ENCODE data around the gene RGPD3.
"Not testable (repeated sequence)": the region's sequence is repeated elsewhere in the genome, so short reads cannot be mapped to it uniquely, and the experiment has no call there.

DNA sequence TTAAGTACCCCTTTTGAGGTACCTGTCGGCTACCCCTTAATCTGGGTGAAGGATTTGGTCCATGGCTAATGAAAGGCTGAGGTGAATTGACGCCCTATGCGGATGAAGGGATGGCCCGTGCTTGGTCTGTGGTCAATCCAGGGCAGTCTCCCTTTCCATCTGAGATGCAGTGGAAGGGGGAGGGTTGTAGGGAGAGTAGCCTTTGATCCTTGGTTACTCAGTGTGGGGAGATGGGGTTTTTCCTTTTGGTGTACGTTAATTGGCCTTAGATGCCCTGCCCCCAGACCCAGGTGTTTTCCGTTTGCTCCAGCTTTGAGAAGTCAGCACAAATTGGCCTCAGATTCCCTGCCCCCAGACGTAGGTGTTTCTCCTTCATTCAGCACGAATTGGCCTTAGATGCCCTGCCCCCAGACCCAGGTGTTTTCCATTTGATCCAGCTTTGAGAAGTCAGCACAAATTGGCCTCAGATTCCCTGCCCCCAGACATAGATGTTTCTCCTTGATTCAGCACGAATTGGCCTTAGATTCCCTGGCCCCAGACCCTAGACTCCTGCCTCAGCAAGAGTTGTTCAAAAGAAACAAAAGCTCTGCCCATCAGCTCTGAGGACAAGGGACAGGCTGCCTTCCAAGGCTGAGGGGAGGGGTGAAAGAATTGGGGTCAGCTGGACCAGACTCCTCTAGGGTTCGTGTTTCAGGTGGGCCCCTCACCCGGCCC, 40.6 kb upstream of the RGPD3 start:
- TF ChIP-seq, protein P1, sequence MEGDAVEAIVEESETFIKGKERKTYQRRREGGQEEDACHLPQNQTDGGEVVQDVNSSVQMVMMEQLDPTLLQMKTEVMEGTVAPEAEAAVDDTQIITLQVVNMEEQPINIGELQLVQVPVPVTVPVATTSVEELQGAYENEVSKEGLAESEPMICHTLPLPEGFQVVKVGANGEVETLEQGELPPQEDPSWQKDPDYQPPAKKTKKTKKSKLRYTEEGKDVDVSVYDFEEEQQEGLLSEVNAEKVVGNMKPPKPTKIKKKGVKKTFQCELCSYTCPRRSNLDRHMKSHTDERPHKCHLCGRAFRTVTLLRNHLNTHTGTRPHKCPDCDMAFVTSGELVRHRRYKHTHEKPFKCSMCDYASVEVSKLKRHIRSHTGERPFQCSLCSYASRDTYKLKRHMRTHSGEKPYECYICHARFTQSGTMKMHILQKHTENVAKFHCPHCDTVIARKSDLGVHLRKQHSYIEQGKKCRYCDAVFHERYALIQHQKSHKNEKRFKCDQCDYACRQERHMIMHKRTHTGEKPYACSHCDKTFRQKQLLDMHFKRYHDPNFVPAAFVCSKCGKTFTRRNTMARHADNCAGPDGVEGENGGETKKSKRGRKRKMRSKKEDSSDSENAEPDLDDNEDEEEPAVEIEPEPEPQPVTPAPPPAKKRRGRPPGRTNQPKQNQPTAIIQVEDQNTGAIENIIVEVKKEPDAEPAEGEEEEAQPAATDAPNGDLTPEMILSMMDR (IDR thresholded peaks at IDR 0.05): not testable (repeated sequence)
- not testable (repeated sequence) for TF ChIP-seq POLR2A, POLR2AphosphoS5 (IDR thresholded peaks at IDR 0.05)
